Nephron progenitor cell (in vitro differentiated cells): ENCODE measurements around the gene MCFD2.
A peak's percentile ranks its signal among the peaks of the same experiment; 100 is the strongest.

Source experiments
- DNase-seq: peaks from one replicate; pipeline ENCODE4 v3.0.0; 2021
- H3K27ac Mint-ChIP-seq: 2 replicates; pipeline ENCODE4 v1.8.0; 2021; ENCODE audit warnings: mild to moderate bottlenecking, moderate library complexity, mixed read lengths
- H3K27me3 Mint-ChIP-seq: 2 replicates; pipeline ENCODE4 v1.8.0; 2021; ENCODE audit warnings: mild to moderate bottlenecking, low read depth, mixed read lengths; ENCODE audit not compliant: poor library complexity
- H3K36me3 Mint-ChIP-seq: 2 replicates; pipeline ENCODE4 v1.8.0; 2021; ENCODE audit warnings: low read depth, mixed read lengths
- H3K4me1 Mint-ChIP-seq: 2 replicates; pipeline ENCODE4 v1.8.0; 2021; ENCODE audit warnings: mixed read lengths
- H3K4me3 Mint-ChIP-seq: 2 replicates; pipeline ENCODE4 v1.8.0; 2021; ENCODE audit warnings: mild to moderate bottlenecking, moderate library complexity, mixed read lengths
- H3K9me3 Mint-ChIP-seq: 2 replicates; pipeline ENCODE4 v1.8.0; 2021; ENCODE audit warnings: mild to moderate bottlenecking, moderate library complexity, mixed read lengths
- TF ChIP-seq, protein P1 (sequence below): fragments of 200-600 bp; sonication (generic); IDR thresholded peaks from 2 replicates; pipeline ENCODE4 v1.5.0; 2021; ENCODE audit warnings: antibody characterized with exemption

Gene MCFD2

DNA sequence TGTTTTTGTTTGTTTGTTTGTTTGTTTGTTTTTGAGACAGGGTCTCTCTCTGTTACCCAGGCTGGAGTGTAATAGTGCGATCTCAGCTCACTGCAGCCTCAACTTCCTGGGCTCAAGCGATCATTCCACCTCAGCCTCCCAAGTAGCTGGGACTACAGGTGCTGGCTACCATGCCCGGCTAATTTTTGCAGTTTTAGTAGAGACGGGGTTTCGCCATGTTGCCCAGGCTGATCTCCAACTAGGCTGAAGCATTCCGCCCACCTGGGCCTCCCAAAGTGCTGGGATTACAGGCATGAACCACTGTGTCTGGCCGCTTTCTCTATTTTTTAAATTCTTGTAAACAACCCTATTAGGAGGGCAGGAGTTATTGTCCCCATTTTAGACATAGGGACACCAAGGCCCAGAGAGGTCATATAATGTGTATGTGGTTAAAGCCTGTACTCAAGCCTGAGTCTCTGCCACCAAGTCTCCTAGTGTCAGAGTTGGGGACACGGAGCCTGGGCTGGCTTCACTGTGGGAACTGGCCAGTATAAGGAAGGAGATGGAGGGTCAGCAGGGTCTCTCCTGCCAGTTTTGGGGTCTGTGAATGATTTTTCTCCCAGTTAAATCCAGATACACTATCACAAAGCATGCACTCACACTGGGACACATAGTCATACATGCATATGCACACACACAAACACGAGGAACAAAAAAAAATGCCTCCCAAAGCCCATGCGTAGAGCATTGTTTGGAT is 27.5 kb upstream of the MCFD2 start:
- H3K36me3 Mint-ChIP-seq: no peaks in the 10 kb centered on the region
- TF ChIP-seq, protein P1, sequence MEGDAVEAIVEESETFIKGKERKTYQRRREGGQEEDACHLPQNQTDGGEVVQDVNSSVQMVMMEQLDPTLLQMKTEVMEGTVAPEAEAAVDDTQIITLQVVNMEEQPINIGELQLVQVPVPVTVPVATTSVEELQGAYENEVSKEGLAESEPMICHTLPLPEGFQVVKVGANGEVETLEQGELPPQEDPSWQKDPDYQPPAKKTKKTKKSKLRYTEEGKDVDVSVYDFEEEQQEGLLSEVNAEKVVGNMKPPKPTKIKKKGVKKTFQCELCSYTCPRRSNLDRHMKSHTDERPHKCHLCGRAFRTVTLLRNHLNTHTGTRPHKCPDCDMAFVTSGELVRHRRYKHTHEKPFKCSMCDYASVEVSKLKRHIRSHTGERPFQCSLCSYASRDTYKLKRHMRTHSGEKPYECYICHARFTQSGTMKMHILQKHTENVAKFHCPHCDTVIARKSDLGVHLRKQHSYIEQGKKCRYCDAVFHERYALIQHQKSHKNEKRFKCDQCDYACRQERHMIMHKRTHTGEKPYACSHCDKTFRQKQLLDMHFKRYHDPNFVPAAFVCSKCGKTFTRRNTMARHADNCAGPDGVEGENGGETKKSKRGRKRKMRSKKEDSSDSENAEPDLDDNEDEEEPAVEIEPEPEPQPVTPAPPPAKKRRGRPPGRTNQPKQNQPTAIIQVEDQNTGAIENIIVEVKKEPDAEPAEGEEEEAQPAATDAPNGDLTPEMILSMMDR: no peak
- no peak overlapping the region for H3K27ac Mint-ChIP-seq
- no peaks in the 10 kb centered on the region for H3K9me3 Mint-ChIP-seq
- H3K4me1 Mint-ChIP-seq: peaks cover 27% of the 10 kb centered on the region
- H3K4me3 Mint-ChIP-seq: peak overlapping the region; percentile 94
- H3K27me3 Mint-ChIP-seq: peaks cover 14% of the 10 kb centered on the region
- no peak for DNase-seq

DNA sequence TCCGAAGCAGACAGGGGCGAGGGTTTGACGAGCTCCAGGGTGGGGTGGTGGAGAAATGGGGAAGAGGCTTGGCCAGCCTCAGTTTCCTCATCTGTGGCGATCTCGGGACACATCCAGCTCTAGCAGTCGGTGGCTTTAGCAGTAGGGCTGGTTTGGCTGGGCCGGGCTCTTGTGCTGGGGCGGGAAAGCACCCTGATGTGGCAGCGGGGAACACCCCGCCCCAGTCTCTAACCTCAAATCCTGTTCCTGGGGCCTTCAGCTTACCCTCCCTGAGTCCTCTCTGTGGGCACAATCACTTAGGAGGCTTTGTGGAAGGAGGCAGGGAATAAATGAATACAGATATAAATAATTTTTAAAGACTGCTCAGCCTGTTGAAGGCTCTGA is 26.5 kb upstream of the MCFD2 start:
- Mint-ChIP-seq H3K4me3 (peak overlapping the region; percentile 94), H3K36me3 (no peaks in the 10 kb centered on the region), H3K27ac (no peak overlapping the region), H3K27me3 (peaks cover 14% of the 10 kb centered on the region), H3K9me3 (no peaks in the 10 kb centered on the region), H3K4me1 (peaks cover 27% of the 10 kb centered on the region)
- DNase-seq: no peak
- TF ChIP-seq, protein P1: no peak

DNA sequence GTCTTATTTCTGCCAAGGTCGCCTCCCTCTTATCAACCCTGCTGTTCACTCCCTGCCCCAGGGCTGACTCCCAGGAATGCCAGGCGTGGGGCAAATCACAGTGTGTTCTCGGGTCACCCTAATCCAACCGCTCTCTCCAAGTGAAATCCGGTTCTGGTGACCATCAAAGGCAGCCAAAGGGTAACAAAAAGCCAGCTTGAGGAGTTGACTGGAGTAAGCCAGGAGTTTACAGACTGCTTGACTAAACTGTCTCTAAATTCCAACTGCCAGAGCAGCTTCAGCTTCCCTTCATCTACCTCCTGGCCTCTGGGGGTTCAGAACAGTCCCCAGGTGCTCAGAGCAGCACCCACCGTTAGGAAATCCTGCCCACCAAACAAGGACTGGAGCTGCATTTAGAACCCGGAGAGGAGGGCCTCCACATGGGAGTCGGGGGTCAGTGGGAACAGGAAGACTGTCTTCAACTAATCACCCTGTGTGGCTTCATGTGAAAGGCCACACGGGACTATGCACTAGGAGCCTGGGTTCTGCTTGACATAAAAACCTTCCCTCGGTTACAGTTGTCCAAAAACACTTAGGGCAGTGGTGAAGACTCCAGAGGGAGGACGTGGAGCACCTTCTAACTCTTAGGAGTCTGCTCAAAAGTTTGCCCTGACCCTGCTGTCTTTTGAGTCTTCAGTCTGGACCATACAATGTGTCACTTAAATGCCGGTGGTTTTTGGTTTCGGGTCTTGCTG is 24.2 kb upstream of the MCFD2 start:
- Mint-ChIP-seq H3K9me3 (no peaks in the 10 kb centered on the region), H3K4me3 (peak overlapping the region; percentile 86), H3K27me3 (peaks cover 14% of the 10 kb centered on the region), H3K27ac (peak overlapping the region; percentile 36), H3K36me3 (peaks cover 6% of the 10 kb centered on the region), H3K4me1 (peaks cover 27% of the 10 kb centered on the region)
- TF ChIP-seq, protein P1: no peak
- no peak for DNase-seq

DNA sequence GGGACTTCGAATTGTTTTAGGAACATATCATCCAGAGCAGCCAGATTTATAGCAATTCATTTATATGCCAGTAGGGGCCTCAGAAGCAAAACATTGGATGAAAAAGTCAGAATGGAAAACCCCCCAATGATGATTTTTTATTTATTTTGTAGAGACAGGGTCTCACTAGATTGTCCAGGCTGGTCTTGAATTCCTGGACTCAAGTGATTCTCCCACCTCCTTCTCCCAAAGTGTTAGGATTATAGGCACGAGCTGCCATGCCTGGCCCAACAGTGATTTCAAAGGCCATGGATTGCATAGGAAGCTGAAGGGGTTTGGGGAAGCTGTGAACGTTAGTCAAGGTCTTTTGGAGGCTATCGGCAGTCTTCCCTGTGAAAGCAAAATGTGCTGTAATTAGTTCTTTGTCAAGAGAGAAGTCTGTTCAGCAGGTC is 21.9 kb upstream of the MCFD2 start:
- Mint-ChIP-seq H3K4me3 (no peak overlapping the region), H3K9me3 (no peaks in the 10 kb centered on the region), H3K36me3 (peaks cover 14% of the 10 kb centered on the region), H3K27me3 (peaks cover 7% of the 10 kb centered on the region), H3K4me1 (peaks cover 25% of the 10 kb centered on the region), H3K27ac (no peak overlapping the region)
- TF ChIP-seq, protein P1: no peak
- DNase-seq: no peak

DNA sequence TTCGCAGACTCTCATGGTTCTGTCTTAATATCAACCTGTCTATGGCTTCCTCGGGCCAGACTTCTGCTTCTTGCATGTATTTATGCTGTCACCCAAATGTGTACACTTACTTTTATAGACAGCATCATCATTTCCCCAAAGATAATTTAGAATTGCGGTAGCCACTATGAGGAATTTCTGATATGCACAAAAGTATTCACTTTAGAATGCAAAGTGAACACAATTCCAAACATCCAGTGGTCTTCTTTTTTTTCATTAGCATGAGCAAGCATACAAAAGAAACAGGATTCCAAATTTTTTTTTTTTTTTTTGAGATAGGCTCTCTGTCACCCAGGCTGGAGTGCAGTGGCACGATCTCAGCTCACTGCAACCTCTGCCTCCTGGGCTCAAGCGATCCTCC is 21.0 kb upstream of the MCFD2 start:
- H3K9me3 Mint-ChIP-seq: no peaks in the 10 kb centered on the region
- no peak overlapping the region for H3K4me3 Mint-ChIP-seq
- H3K4me1 Mint-ChIP-seq: peaks cover 16% of the 10 kb centered on the region
- no peak for DNase-seq
- H3K27ac Mint-ChIP-seq: no peak overlapping the region
- no peaks in the 10 kb centered on the region for H3K27me3 Mint-ChIP-seq
- H3K36me3 Mint-ChIP-seq: peaks cover 14% of the 10 kb centered on the region
- TF ChIP-seq, protein P1: no peak
